ENCODE data around the gene PPARG. TPM values are rescaled to one million over a fixed set of nuclear protein-coding genes. Genes with fewer than 3 reads are reported as not detected.

PPARG gene
- total RNA-seq, 2 donors from 2014 or later: 7.0 to 12.9 TPM

GRCh38 chr3:12472000-12472610 lies 183.2 kb downstream of the PPARG start:
- no peak for DNase-seq (ENCODE audit: low spot score)
- Histone ChIP-seq H3K27ac (no peak overlapping the region), H3K36me3 (no peaks in the 10 kb centered on the region), H3K4me3 (no peak overlapping the region), H3K4me1 (replicated peaks) (no peaks in the 10 kb centered on the region), H3K27me3 (replicated peaks; ENCODE audit: insufficient read depth) (no peaks in the 10 kb centered on the region), H3K9me3 (no peaks in the 10 kb centered on the region)
- TF ChIP-seq CTCF (IDR thresholded peaks at IDR 0.05) (no peak), POLR2A (IDR thresholded peaks at IDR 0.05) (no peak)
- 84% methylated on average over 11 of the region's 11 CpGs for WGBS
- intact Hi-C loops (cut with DNase I): no loop called here

- H3K27ac ChIP-seq: no peak overlapping the region
- TF ChIP-seq CTCF (IDR thresholded peaks at IDR 0.05) (no peak), POLR2AphosphoS5 (IDR thresholded peaks at IDR 0.05) (no peak), POLR2A (IDR thresholded peaks at IDR 0.05) (no peak)
- H3K36me3 ChIP-seq: no peaks in the 10 kb centered on the region
- H3K9me3 ChIP-seq: no peaks in the 10 kb centered on the region
- no peaks in the 10 kb centered on the region for H3K27me3 ChIP-seq (replicated peaks; ENCODE audit: insufficient read depth)
- no peak for DNase-seq (ENCODE audit: low spot score)
- no peaks in the 10 kb centered on the region for H3K4me1 ChIP-seq (replicated peaks)
- intact Hi-C loops (cut with DNase I): no loop called here
- no peak overlapping the region for H3K4me3 ChIP-seq
- 79% methylated on average over 5 of the region's 5 CpGs for WGBS
These were observed 183.9 kb downstream of the PPARG start for GRCh38 chr3:12472796-12473195.

- Histone ChIP-seq H3K27ac (no peak overlapping the region), H3K36me3 (no peaks in the 10 kb centered on the region), H3K27me3 (replicated peaks; ENCODE audit: insufficient read depth) (no peaks in the 10 kb centered on the region), H3K9me3 (no peaks in the 10 kb centered on the region), H3K4me3 (no peak overlapping the region), H3K4me1 (replicated peaks) (no peaks in the 10 kb centered on the region)
- 84% methylated on average over 9 of the region's 9 CpGs for WGBS
- TF ChIP-seq POLR2AphosphoS5 (IDR thresholded peaks at IDR 0.05) (no peak), POLR2A (IDR thresholded peaks at IDR 0.05) (no peak), CTCF (IDR thresholded peaks at IDR 0.05) (no peak)
- intact Hi-C loops (cut with DNase I): no loop called here
- no peak for DNase-seq (ENCODE audit: low spot score)
These were observed 184.6 kb downstream of the PPARG start for GRCh38 chr3:12473511-12473910.

- no peaks in the 10 kb centered on the region for H3K36me3 ChIP-seq
- H3K9me3 ChIP-seq: no peaks in the 10 kb centered on the region
- no peak overlapping the region for H3K27ac ChIP-seq
- 58% methylated on average over 5 of the region's 5 CpGs for WGBS
- no peak for DNase-seq (ENCODE audit: low spot score)
- no peak for TF ChIP-seq CTCF (IDR thresholded peaks at IDR 0.05)
- no peak for TF ChIP-seq POLR2AphosphoS5 (IDR thresholded peaks at IDR 0.05)
- TF ChIP-seq POLR2A (IDR thresholded peaks at IDR 0.05): no peak
- no peaks in the 10 kb centered on the region for H3K27me3 ChIP-seq (replicated peaks; ENCODE audit: insufficient read depth)
- no peak overlapping the region for H3K4me3 ChIP-seq
- no peaks in the 10 kb centered on the region for H3K4me1 ChIP-seq (replicated peaks)
- intact Hi-C loops (cut with DNase I): no loop called here
These were observed 187.5 kb downstream of the PPARG start for GRCh38 chr3:12476238-12476897.

GRCh38 chr3:12477256-12477655 lies 188.4 kb downstream of the PPARG start:
- Histone ChIP-seq H3K9me3 (no peaks in the 10 kb centered on the region), H3K4me1 (replicated peaks) (no peaks in the 10 kb centered on the region), H3K36me3 (no peaks in the 10 kb centered on the region), H3K27ac (no peak overlapping the region), H3K4me3 (no peak overlapping the region), H3K27me3 (replicated peaks; ENCODE audit: insufficient read depth) (no peaks in the 10 kb centered on the region)
- DNase-seq (ENCODE audit: low spot score): no peak
- intact Hi-C loops (cut with DNase I): no loop called here
- TF ChIP-seq POLR2A (IDR thresholded peaks at IDR 0.05) (no peak), CTCF (IDR thresholded peaks at IDR 0.05) (no peak), POLR2AphosphoS5 (IDR thresholded peaks at IDR 0.05) (no peak)
- whole genome bisulfite sequencing: 95% methylated on average over 5 of the region's 5 CpGs
